ENCODE data around the gene MYO1B. TPM values are rescaled to one million over a fixed set of nuclear protein-coding genes. Genes with fewer than 3 reads are reported as not detected.

Gene MYO1B
- total and polyA plus RNA-seq, 10 of the 15 experiments (the other 5 are each of a cell fraction or from before 2014, with no cell fraction given) = 0.10 to 4.2 (median 1.6) TPM

DNA sequence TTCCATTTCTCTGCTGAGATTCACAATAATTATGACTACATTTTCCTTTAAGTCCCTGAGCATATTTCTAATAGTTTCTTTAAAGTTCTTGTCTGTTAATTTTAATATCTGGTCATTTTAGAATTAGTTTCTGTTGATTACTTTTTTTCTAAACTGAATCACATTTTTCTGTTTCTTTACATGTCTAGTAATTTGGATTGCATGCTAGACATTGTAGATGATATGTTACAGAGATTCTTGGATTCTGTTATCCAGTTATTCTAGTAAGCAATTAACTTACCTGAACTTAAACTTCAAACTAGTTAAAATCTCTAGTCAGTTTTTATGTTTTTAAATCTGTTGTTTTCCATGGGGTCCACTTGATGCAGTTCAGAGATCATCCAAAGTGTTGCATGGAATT is 214.0 kb downstream of the MYO1B start:
- intact Hi-C loops (cut with micrococcal nuclease; ENCODE audit: unreplicated experiment) (no loop called here), in situ Hi-C loops (cut with MboI) (no loop called here)
- Histone ChIP-seq H3K36me3 (ENCODE audit: control insufficient read depth in 2 of 2, insufficient read depth in 2 of 2, low read length in 1 of 2) (no peaks in the 10 kb centered on the region), H2AFZ (ENCODE audit: control insufficient read depth, low read depth, low read length) (no peak overlapping the region), H3K9ac (ENCODE audit: control insufficient read depth, insufficient read depth, low read length) (no peak overlapping the region), H4K20me1 (ENCODE audit: control insufficient read depth, insufficient read depth) (no peaks in the 10 kb centered on the region), H3K27me3 (replicated peaks in 1 of 2; ENCODE audit: control insufficient read depth in 2 of 2, insufficient read depth in 2 of 2, low read length in 1 of 2) (no peaks in the 10 kb centered on the region), H3K79me2 (ENCODE audit: control insufficient read depth, insufficient read depth, low read length) (no peaks in the 10 kb centered on the region), H3K27ac (ENCODE audit: control insufficient read depth, insufficient read depth) (no peak overlapping the region), H3K9me3 (replicated peaks; ENCODE audit: control insufficient read depth, insufficient read depth, low read length) (no peaks in the 10 kb centered on the region), H3K4me2 (ENCODE audit: control insufficient read depth, insufficient read depth) (no peak overlapping the region), H3K4me3 (no peak overlapping the region), H3K4me1 (ENCODE audit: control insufficient read depth, insufficient read depth, low read length) (no peaks in the 10 kb centered on the region)
- BruUV-seq (replicated peaks) = no TSS peak
- RAD21 ChIA-PET (ENCODE audit: unreplicated experiment) = no interaction called here
- DNase-seq (ENCODE audit: low read depth, low spot score) (no peak), FAIRE-seq (no peak), ATAC-seq (no peak)
- POLR2A ChIA-PET = no interaction called here
- SMC1A ChIA-PET (ENCODE audit: uncharacterized antibody, unreplicated experiment) = no interaction called here
- TF ChIP-seq RAD51 (IDR thresholded peaks at IDR 0.05) (no peak), GATAD2B (conservative IDR thresholded peaks at IDR 0.05; ENCODE audit: low read depth) (no peak), BCL11A (IDR thresholded peaks at IDR 0.05; ENCODE audit: low read depth, low read length) (no peak), ZSCAN29 (IDR thresholded peaks at IDR 0.05) (no peak), TAF1 (IDR thresholded peaks at IDR 0.05; ENCODE audit: borderline replicate concordance, low read depth, low read length) (no peak), CREM (IDR thresholded peaks at IDR 0.05; ENCODE audit: low read depth) (no peak), HDAC6 (IDR thresholded peaks at IDR 0.05; ENCODE audit: unreplicated experiment) (no peak), ESRRA (IDR thresholded peaks at IDR 0.05; ENCODE audit: low read length) (no peak), SREBF1 (IDR thresholded peaks at IDR 0.05; ENCODE audit: low read length) (no peak), ZBED1 (IDR thresholded peaks at IDR 0.05; ENCODE audit: borderline replicate concordance) (no peak), YBX1 (IDR thresholded peaks at IDR 0.05) (no peak)
- CTCF ChIA-PET = no interaction called here

DNA sequence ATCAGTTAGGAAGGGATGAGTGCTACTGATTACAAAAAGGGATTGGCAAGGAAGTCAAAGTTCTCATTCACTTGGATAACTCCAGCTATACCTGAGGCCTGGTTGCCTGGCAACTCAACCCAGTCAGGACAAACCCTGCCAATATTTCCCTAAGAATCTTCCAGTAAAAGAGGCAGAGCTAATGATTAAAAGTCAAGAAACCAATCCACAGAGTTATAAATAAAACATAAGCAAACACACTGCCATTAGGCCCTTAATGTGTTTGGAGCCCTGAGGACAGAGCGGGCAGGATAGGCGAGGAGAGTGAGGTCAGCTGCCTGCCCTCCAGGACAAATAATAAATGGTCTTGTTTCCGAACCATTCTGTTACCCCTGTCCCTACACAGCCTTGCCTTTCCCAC is 217.2 kb downstream of the MYO1B start:
- CTCF ChIA-PET = no interaction called here
- no peak overlapping the region for H3K9ac ChIP-seq (ENCODE audit: control insufficient read depth, insufficient read depth, low read length)

More for the DNA sequence above, 217.2 kb downstream of the MYO1B start:
- FAIRE-seq (no peak), DNase-seq (ENCODE audit: low read depth, low spot score) (no peak), ATAC-seq (no peak)
- no peaks in the 10 kb centered on the region for H3K9me3 ChIP-seq (replicated peaks; ENCODE audit: control insufficient read depth, insufficient read depth, low read length)
- WGBS (ENCODE audit: insufficient coverage, insufficient replicate concordance, low lambda C conversion rate, missing lambda C conversion rate) = 39% methylated on average over 3 of the region's 3 CpGs
- H3K4me2 ChIP-seq (ENCODE audit: control insufficient read depth, insufficient read depth) = no peak overlapping the region
- POLR2A ChIA-PET = no interaction called here
- intact Hi-C loops (cut with micrococcal nuclease; ENCODE audit: unreplicated experiment) (no loop called here), in situ Hi-C loops (cut with MboI) (no loop called here)
- H3K4me3 ChIP-seq = no peak overlapping the region
- H3K27ac ChIP-seq (ENCODE audit: control insufficient read depth, insufficient read depth) = no peak overlapping the region
- SMC1A ChIA-PET (ENCODE audit: uncharacterized antibody, unreplicated experiment) = no interaction called here
- H3K4me1 ChIP-seq (ENCODE audit: control insufficient read depth, insufficient read depth, low read length) = no peaks in the 10 kb centered on the region
- RAD21 ChIA-PET (ENCODE audit: unreplicated experiment) = no interaction called here
- H3K36me3 ChIP-seq (ENCODE audit: control insufficient read depth in 2 of 2, insufficient read depth in 2 of 2, low read length in 1 of 2) = no peaks in the 10 kb centered on the region
- H4K20me1 ChIP-seq (ENCODE audit: control insufficient read depth, insufficient read depth) = no peaks in the 10 kb centered on the region
- no peak overlapping the region for H2AFZ ChIP-seq (ENCODE audit: control insufficient read depth, low read depth, low read length)
- H3K27me3 ChIP-seq (replicated peaks in 1 of 2; ENCODE audit: control insufficient read depth in 2 of 2, insufficient read depth in 2 of 2, low read length in 1 of 2) = no peaks in the 10 kb centered on the region
- no peak for TF ChIP-seq SMC3 (IDR thresholded peaks at IDR 0.05; ENCODE audit: borderline replicate concordance, low read length)
- TF ChIP-seq, protein P1, sequence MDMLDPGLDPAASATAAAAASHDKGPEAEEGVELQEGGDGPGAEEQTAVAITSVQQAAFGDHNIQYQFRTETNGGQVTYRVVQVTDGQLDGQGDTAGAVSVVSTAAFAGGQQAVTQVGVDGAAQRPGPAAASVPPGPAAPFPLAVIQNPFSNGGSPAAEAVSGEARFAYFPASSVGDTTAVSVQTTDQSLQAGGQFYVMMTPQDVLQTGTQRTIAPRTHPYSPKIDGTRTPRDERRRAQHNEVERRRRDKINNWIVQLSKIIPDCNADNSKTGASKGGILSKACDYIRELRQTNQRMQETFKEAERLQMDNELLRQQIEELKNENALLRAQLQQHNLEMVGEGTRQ (IDR thresholded peaks at IDR 0.05; ENCODE audit: borderline replicate concordance, low read depth, low read length) = no peak
- TF ChIP-seq, protein P2, sequence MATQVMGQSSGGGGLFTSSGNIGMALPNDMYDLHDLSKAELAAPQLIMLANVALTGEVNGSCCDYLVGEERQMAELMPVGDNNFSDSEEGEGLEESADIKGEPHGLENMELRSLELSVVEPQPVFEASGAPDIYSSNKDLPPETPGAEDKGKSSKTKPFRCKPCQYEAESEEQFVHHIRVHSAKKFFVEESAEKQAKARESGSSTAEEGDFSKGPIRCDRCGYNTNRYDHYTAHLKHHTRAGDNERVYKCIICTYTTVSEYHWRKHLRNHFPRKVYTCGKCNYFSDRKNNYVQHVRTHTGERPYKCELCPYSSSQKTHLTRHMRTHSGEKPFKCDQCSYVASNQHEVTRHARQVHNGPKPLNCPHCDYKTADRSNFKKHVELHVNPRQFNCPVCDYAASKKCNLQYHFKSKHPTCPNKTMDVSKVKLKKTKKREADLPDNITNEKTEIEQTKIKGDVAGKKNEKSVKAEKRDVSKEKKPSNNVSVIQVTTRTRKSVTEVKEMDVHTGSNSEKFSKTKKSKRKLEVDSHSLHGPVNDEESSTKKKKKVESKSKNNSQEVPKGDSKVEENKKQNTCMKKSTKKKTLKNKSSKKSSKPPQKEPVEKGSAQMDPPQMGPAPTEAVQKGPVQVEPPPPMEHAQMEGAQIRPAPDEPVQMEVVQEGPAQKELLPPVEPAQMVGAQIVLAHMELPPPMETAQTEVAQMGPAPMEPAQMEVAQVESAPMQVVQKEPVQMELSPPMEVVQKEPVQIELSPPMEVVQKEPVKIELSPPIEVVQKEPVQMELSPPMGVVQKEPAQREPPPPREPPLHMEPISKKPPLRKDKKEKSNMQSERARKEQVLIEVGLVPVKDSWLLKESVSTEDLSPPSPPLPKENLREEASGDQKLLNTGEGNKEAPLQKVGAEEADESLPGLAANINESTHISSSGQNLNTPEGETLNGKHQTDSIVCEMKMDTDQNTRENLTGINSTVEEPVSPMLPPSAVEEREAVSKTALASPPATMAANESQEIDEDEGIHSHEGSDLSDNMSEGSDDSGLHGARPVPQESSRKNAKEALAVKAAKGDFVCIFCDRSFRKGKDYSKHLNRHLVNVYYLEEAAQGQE (IDR thresholded peaks at IDR 0.05; ENCODE audit: low read depth, low read length) = no peak
- TF ChIP-seq ETV6 (conservative IDR thresholded peaks at IDR 0.05 in 1 of 2, IDR thresholded peaks at IDR 0.05 in 1 of 2; ENCODE audit: borderline replicate concordance in 1 of 2, low read depth in 1 of 2) = no peak
- no peak for TF ChIP-seq HCFC1 (IDR thresholded peaks at IDR 0.05; ENCODE audit: low read length)
- no peak for TF ChIP-seq ZZZ3 (IDR thresholded peaks at IDR 0.05; ENCODE audit: control insufficient read depth, insufficient read length, low read depth)
- no peak for TF ChIP-seq RAD51 (IDR thresholded peaks at IDR 0.05)
- TF ChIP-seq RELA (IDR thresholded peaks at IDR 0.05; ENCODE audit: borderline replicate concordance, partially characterized antibody) = no peak
- no peaks in the 10 kb centered on the region for H3K79me2 ChIP-seq (ENCODE audit: control insufficient read depth, insufficient read depth, low read length)
- no TSS peak for BruUV-seq (replicated peaks)

All from GM12878 (cell line).